PC-3 (cell line): ENCODE measurements around the gene OR14A2.

Experiments
- CTCF ChIP-seq: fragments of 300-600 bp; sonication (generic); conservative IDR thresholded peaks from 2 replicates; pipeline ENCODE4 v1.5.1; 2017; ENCODE audit warnings: antibody characterized with exemption, low read depth, mild to moderate bottlenecking, low read length
- EZH2 ChIP-seq: fragments of 300-600 bp; sonication (generic); IDR thresholded peaks from one replicate; pipeline ENCODE4 v1.6.1; 2017; ENCODE audit warnings: antibody characterized with exemption, mild to moderate bottlenecking, low read length; ENCODE audit not compliant: unreplicated experiment
- EZH2phosphoT487 ChIP-seq: fragments of 300-600 bp; sonication (generic); IDR thresholded peaks from 2 replicates; pipeline ENCODE4 v1.6.1; 2018; ENCODE audit warnings: mild to moderate bottlenecking, antibody characterized with exemption, low read length, borderline replicate concordance

DNA sequence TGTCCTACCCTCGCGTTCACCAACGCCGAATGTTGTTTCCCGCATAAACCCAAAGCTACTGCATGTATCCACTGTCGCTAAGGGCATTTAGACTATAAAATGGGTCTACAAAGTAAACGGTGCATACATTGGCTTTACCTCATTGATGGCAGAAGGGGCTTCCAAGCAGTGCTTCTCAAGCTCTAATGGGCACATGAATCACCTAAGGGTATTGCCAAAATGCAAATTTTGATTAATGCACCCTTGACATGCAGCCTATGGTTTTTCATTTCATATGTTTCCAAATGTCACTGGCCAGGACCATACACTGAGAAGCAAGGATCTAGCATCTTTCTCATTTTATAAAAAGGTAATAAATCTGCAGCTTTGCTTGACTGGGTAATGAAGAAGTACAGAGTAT, 34.2 kb downstream of the OR14A2 start:
- TF ChIP-seq CTCF = no peak
- no peak for TF ChIP-seq EZH2phosphoT487
- no peak for TF ChIP-seq EZH2
